ENCODE data around the gene MKKS. TPM values are rescaled to one million over a fixed set of nuclear protein-coding genes. Genes with fewer than 3 reads are reported as not detected.

The MKKS gene
- total RNA-seq, 1 donor = 7.6 TPM

- H2AFZ ChIP-seq (ENCODE audit: low read length) = no peak overlapping the region
- no peak for TF ChIP-seq CTCF (IDR thresholded peaks at IDR 0.05; ENCODE audit: extremely low read depth, low read depth, low read length)
- no peak for DNase-seq (ENCODE audit: insufficient read length, low spot score, missing footprints)
These were observed 77.4 kb downstream of the MKKS start for GRCh38 chr20:10356628-10357027.

DNA sequence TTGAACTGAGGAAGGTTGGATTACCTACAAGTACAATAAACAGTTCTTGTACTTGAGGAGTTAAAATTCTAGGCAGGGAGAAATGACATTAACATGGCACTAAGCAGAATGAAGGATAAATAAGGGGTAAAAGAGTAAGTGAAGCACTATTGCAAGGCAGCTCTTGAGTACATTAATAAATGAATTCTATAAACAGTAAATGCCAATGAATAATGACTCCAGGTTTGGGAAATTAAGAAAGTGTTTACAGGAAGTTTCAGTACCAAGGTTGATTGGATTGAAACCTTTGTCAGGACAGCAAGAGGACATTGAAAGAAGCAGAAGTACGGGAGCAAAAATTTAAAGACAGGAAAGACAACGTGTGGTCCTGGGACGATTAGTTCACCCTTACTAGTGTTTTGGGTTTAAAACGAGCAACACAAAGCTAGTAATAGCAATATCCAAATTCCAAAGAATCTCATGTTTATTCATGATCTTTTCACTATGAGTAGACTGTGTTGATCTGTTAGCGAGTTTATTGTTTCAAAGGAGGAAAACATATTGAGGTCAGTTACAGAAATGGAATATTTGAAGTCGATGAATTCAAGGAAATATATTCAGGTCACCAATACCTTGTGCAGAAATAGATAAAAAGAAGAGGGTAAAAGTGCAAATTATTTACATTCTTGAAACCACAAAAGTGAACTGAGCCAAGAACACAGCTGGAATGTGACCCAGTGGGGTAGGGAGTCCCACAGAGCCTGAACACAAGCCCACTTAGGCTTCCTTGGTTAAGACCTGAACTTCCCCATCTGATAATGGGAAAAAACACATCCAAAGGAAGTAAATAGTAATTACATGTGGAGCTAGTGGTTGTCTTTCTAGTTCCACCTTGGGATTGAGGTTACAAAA is 80.8 kb downstream of the MKKS start:
- Histone ChIP-seq H3K27me3 (ENCODE audit: insufficient read depth, low read length) (no peaks in the 10 kb centered on the region), H3K4me2 (ENCODE audit: insufficient read depth, low read length) (no peak overlapping the region), H3K9me3 (ENCODE audit: low read depth, low read length) (no peaks in the 10 kb centered on the region), H3K36me3 (ENCODE audit: insufficient read depth, low read length) (no peaks in the 10 kb centered on the region), H3K4me1 (ENCODE audit: insufficient read depth, low read length) (peaks cover 31% of the 10 kb centered on the region), H2AFZ (ENCODE audit: low read length) (no peak overlapping the region), H4K20me1 (ENCODE audit: insufficient read depth, low read length) (no peaks in the 10 kb centered on the region), H3K27ac (ENCODE audit: low read depth, low read length) (no peak overlapping the region), H3K4me3 (ENCODE audit: insufficient read depth, low read length) (no peak overlapping the region), H3K79me2 (ENCODE audit: insufficient read depth, low read length) (no peaks in the 10 kb centered on the region)
- no peak for TF ChIP-seq CTCF (IDR thresholded peaks at IDR 0.05; ENCODE audit: extremely low read depth, low read depth, low read length)
- no peak for DNase-seq (ENCODE audit: insufficient read length, low spot score, missing footprints)

More at GRCh38 chr20:10356628-10357027, 77.4 kb downstream of the MKKS start:
- H3K4me1 ChIP-seq (ENCODE audit: insufficient read depth, low read length) = peaks cover 18% of the 10 kb centered on the region
- no peaks in the 10 kb centered on the region for H3K9me3 ChIP-seq (ENCODE audit: low read depth, low read length)
- no peaks in the 10 kb centered on the region for H3K27me3 ChIP-seq (ENCODE audit: insufficient read depth, low read length)
- no peaks in the 10 kb centered on the region for H3K79me2 ChIP-seq (ENCODE audit: insufficient read depth, low read length)
- no peaks in the 10 kb centered on the region for H4K20me1 ChIP-seq (ENCODE audit: insufficient read depth, low read length)
- H3K36me3 ChIP-seq (ENCODE audit: insufficient read depth, low read length) = no peaks in the 10 kb centered on the region
- no peak overlapping the region for H3K4me3 ChIP-seq (ENCODE audit: insufficient read depth, low read length)
- H3K27ac ChIP-seq (ENCODE audit: low read depth, low read length) = no peak overlapping the region
- no peak overlapping the region for H3K4me2 ChIP-seq (ENCODE audit: insufficient read depth, low read length)

Other genes starting within 250 kb of the MKKS start
- 1.8 TPM in 2 replicates for gene SNAP25, start 215.4 kb downstream of the MKKS start, total RNA-seq
- 4.0 and 4.7 TPM in 2 replicates for gene SLX4IP, start 1.1 kb upstream of the MKKS start, total RNA-seq
- 49.2 and 60.1 TPM in 2 replicates for gene JAG1, start 239.8 kb upstream of the MKKS start, total RNA-seq

Data from osteoblast (primary cell).